Uterus (tissue), 4 donors: ENCODE measurements around the gene AP2M1. TPM values are rescaled to one million over a fixed set of nuclear protein-coding genes. Genes with fewer than 3 reads are reported as not detected.

ENCODE experiments used
- DNase-seq, 2 donors: peaks; one replicate each; pipeline ENCODE4 v3.0.0-alpha.2; 2019 to 2020
- H3K27ac ChIP-seq, 2 donors: fragments of 200-600 bp; sonication (generic); 1 replicate in 1 of 2; 2 replicates in 1 of 2; pipeline ENCODE4 v1.5.1; 2016 to 2018
- H3K27me3 ChIP-seq, 2 donors: fragments of 200-600 bp; sonication (generic); one replicate each; pipeline ENCODE4 v1.5.1; 2018 to 2019; ENCODE audit warnings: control low read depth in 1 of 2
- H3K36me3 ChIP-seq, 2 donors: fragments of 200-600 bp; sonication (generic); one replicate each; pipeline ENCODE4 v1.5.1; 2019; ENCODE audit warnings: control low read depth in 1 of 2
- H3K4me1 ChIP-seq, 2 donors: fragments of 200-600 bp; sonication (generic); one replicate each; pipeline ENCODE4 v1.5.1; 2018 to 2019; ENCODE audit warnings: control low read depth in 1 of 2
- H3K4me3 ChIP-seq, 2 donors: fragments of 200-600 bp; sonication (generic); 1 replicate in 1 of 2; 2 replicates in 1 of 2; pipeline ENCODE4 v1.5.1; 2018 to 2019; ENCODE audit warnings: mild to moderate bottlenecking in 1 of 2
- H3K9me3 ChIP-seq, 2 donors: fragments of 200-600 bp; sonication (generic); one replicate each; pipeline ENCODE4 v1.5.1; 2019; ENCODE audit warnings: control low read depth in 1 of 2
- POLR2A ChIP-seq, 2 donors: fragments of 450-650 bp; IDR thresholded peaks; one replicate each; pipeline ENCODE4 v1.6.1; 2016; ENCODE audit warnings: antibody characterized with exemption in 2 of 2, mild to moderate bottlenecking in 1 of 2, moderate library complexity in 1 of 2
- intact Hi-C: fragments of 100-400 bp; cut with DNase I; formaldehyde crosslinking; loops from one replicate; pipeline ENCODE4 v1.15.1; 2023; ENCODE audit warnings: low total_unique reads
- total RNA-seq, 4 donors: library from RNA; depleted of rRNA in 3 of 4; stranded (reverse); fragments of >200 nt in 3 of 4; gene quantifications; one replicate each; pipeline versions ENCODE4 v1.1.0 to v1.2.4, GENCODE V29; 2014 to 2023
- TF ChIP-seq, protein P1 (sequence below), 4 experiments: fragments of 200-600 bp in 2 of 4; fragments of 450-650 bp in 2 of 4; sonication (generic) in 2 of 4; IDR thresholded peaks; one replicate each; pipeline ENCODE4 v1.5.1; 2016 to 2019; ENCODE audit warnings: antibody characterized with exemption in 4 of 4, mild to moderate bottlenecking in 2 of 4, moderate library complexity in 1 of 4
- donor health status: DM: yes; HTN: yes; CAD: no.

The AP2M1 gene
- total RNA-seq, 4 donors from 2014 or later: 81.8 to 248 (median 172) TPM

DNA sequence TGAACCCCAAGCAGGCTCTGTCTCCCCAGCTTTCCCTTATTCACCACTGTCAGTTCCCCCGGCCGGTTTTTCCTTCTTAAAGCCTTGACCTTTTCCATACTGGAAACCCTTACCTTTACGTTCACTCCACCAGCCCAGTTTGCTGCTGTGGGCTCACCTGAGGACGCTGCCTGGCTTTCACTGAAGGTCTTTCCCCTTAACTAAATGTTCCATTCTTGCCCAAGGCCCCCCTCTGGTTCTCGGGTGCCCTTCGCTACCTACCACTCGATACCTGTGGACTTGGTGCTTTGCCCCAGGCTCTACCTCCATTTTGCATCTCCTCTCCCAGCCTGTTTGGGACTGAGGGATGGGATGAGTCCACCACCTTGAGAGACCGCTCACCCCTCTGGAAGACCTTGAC, 851 bp downstream of the AP2M1 start:
- no peak for TF ChIP-seq POLR2A (IDR thresholded peaks at IDR 0.05)
- TF ChIP-seq, protein P1, sequence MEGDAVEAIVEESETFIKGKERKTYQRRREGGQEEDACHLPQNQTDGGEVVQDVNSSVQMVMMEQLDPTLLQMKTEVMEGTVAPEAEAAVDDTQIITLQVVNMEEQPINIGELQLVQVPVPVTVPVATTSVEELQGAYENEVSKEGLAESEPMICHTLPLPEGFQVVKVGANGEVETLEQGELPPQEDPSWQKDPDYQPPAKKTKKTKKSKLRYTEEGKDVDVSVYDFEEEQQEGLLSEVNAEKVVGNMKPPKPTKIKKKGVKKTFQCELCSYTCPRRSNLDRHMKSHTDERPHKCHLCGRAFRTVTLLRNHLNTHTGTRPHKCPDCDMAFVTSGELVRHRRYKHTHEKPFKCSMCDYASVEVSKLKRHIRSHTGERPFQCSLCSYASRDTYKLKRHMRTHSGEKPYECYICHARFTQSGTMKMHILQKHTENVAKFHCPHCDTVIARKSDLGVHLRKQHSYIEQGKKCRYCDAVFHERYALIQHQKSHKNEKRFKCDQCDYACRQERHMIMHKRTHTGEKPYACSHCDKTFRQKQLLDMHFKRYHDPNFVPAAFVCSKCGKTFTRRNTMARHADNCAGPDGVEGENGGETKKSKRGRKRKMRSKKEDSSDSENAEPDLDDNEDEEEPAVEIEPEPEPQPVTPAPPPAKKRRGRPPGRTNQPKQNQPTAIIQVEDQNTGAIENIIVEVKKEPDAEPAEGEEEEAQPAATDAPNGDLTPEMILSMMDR (IDR thresholded peaks at IDR 0.05): no peak
- no peaks in the 10 kb centered on the region for H3K9me3 ChIP-seq
- H3K4me1 ChIP-seq: peaks cover 5 to 16% of the 10 kb centered on the region in 2 donors
- no peaks in the 10 kb centered on the region for H3K27me3 ChIP-seq
- H3K4me3 ChIP-seq: peak overlapping the region; percentile 96 to 99
- no peak for DNase-seq
- intact Hi-C loops: no loop called here
- H3K27ac ChIP-seq: peak overlapping the region; percentile 93 to 96
- H3K36me3 ChIP-seq: no peaks in the 10 kb centered on the region

DNA sequence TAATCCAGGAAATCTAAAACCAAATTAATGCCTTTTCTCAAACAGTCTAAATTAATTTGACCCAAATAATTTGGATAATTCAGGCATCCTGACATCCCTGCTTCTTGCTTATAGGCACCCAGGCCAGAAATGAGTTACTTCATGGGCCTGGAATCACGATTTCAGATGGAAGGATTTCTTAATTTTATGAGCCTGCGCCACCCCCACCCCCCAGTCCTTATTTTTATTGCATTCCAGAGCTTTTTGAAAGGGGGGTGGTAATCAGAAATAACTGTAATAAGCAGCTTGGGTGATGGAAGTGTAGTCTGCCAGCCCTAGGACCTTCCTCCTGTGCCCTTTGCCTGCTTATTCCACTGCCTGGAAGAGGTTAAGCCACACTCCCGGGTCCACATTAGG, 1.3 kb downstream of the AP2M1 start:
- Histone ChIP-seq H3K27me3 (no peaks in the 10 kb centered on the region), H3K4me3 (peak overlapping the region; percentile 96 to 99), H3K27ac (peak overlapping the region; percentile 93 to 96), H3K36me3 (no peaks in the 10 kb centered on the region), H3K4me1 (peaks cover 5 to 16% of the 10 kb centered on the region in 2 donors), H3K9me3 (no peaks in the 10 kb centered on the region)
- intact Hi-C loops: no loop called here
- TF ChIP-seq POLR2A (IDR thresholded peaks at IDR 0.05): no peak
- TF ChIP-seq, protein P1 (IDR thresholded peaks at IDR 0.05): no peak
- no peak for DNase-seq

DNA sequence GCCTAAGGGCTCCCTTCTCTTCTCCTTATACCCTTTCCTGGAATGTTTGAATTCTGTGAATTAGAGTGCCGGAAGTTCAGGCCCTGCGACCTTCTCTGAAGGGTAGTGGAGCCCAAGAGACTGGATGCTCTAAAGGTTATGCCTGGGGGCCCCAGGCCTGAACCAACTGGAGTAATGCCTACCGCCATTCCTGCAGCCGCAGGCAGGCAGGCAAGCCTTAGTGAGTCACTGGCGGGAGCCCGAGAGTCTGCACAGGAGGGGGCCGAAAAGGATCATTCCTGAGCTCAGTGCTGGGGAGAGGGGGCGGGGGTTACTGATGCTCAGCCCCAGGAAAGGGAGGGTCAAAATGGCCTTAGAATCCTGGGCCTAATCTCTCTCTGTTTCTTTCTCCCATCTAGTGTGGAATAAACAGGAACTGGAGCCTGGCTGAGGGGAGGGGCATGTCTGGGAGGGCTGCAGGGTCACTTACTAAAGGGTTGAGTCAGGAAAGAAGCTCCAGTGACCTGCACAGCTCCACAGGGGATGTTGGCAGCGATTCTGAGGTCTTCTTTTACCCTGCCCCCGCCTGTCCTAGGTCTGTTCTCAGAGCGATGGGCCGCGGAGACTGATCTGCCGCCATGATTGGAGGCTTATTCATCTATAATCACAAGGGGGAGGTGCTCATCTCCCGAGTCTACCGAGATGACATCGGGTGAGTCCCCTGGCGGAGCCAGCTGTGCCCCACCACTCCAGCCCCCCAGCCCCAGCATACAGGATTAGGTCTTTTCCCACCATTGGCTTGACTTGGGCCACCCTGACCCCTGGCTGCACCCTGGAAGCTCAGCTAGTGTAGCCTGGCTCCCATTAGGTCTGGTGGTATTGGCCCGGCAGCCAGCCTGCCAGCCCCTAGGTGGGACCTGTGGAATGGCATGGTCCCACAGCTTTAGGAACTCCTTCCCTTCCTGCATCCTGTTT, 2.0 kb downstream of the AP2M1 start:
- Histone ChIP-seq H3K4me1 (peaks cover 5 to 16% of the 10 kb centered on the region in 2 donors), H3K36me3 (no peaks in the 10 kb centered on the region), H3K9me3 (no peaks in the 10 kb centered on the region), H3K27me3 (no peaks in the 10 kb centered on the region), H3K27ac (peak overlapping the region; percentile 93 to 96), H3K4me3 (peak overlapping the region; percentile 96 to 99)
- peak; percentile 69 to 71 for DNase-seq
- no peak for TF ChIP-seq POLR2A (IDR thresholded peaks at IDR 0.05)
- TF ChIP-seq, protein P1 (IDR thresholded peaks at IDR 0.05): peak in 1 of 4 experiments; percentile 4
- intact Hi-C loops: no loop called here

DNA sequence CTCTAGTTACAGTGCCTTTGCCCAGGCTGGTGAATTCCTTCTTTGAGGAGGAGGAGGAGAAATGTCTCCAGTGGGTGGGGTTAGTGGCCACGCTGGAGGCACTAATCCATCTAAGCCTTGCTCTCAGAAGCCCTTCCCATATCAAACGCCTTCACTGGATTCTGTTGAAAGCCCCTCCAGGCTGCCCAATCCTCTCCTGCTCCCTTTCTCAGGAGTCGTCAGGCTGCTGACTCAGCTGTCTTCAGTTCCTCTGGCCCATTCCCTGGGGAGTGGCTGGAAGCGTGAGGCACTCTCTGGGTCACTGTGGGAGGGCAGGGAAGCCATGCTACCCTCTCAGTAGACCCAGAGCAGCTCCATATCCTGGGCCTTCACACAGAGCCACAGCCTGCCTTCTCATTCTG, 2.7 kb downstream of the AP2M1 start:
- no peaks in the 10 kb centered on the region for H3K36me3 ChIP-seq
- H3K9me3 ChIP-seq: no peaks in the 10 kb centered on the region
- H3K4me1 ChIP-seq: peaks cover 5 to 16% of the 10 kb centered on the region in 2 donors
- DNase-seq: no peak
- peak overlapping the region; percentile 93 to 96 for H3K27ac ChIP-seq
- intact Hi-C loops: no loop called here
- no peaks in the 10 kb centered on the region for H3K27me3 ChIP-seq
- no peak overlapping the region for H3K4me3 ChIP-seq
- TF ChIP-seq, protein P1 (IDR thresholded peaks at IDR 0.05): no peak
- TF ChIP-seq POLR2A (IDR thresholded peaks at IDR 0.05): no peak

DNA sequence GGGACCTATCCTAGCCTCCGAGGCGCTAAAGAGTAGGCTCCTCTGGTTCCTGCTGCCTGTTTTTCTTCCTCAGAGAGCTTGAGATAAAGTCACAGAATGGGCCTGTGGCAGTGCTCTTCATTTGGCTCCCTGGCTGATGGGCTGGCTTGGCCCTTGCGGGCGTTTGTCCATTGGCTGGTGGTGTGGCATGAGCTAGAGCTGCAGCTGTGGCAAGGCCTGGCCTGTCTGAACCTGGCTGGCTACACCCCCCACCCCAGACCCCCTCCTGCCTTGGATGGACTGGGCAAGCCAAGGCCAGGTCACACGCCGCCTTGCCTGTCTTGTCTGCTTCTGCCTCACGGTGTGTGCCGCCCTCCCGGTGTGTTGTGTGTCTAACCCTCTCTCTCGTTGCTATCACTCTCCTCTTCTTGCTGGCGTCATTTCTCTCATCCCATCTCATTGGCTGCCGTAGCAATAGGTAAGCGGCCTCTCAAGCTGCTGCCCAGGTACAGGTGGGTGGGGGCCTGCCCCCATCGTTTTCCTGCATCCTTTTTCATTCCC, 3.2 kb downstream of the AP2M1 start:
- Histone ChIP-seq H3K9me3 (no peaks in the 10 kb centered on the region), H3K36me3 (no peaks in the 10 kb centered on the region), H3K4me3 (no peak overlapping the region), H3K27ac (peak overlapping the region in 1 of 2 donors; percentile 96), H3K27me3 (no peaks in the 10 kb centered on the region), H3K4me1 (peaks cover 5 to 16% of the 10 kb centered on the region in 2 donors)
- intact Hi-C loops: no loop called here
- no peak for DNase-seq
- no peak for TF ChIP-seq POLR2A (IDR thresholded peaks at IDR 0.05)
- TF ChIP-seq, protein P1 (IDR thresholded peaks at IDR 0.05): no peak
